Activated CD4-positive, alpha-beta T cell treated with anti-CD3 and anti-CD28 coated beads, Interleukin-2, Interleukin-4, amounts not matched to agents 100 ng/mL and 50 ng/mL, durations not matched to agents 16 hours and 8 hours (primary cell): Measurements from ENCODE around the gene CTIF.
"Not testable (repeated sequence)": the region's sequence is repeated elsewhere in the genome, so short reads cannot be mapped to it uniquely, and the experiment has no call there.

Experiments
- DNase-seq: peaks from one replicate; pipeline ENCODE4 v3.0.0-alpha.2; 2020; ENCODE audit warnings: low spot score

CTIF gene

GRCh38 chr18:48538531-48539405, at the start of gene CTIF:
CTIF (plus strand) TSS chr18:48539031; CDS start chr18:48619566, 80,535 bp downstream.
- peak; percentile 75 for DNase-seq

- no peak for DNase-seq
Observed at GRCh38 chr18:48490641-48491293, 48.1 kb upstream of the CTIF start.

- no peak for DNase-seq
Observed at GRCh38 chr18:48492880-48493279, 46.0 kb upstream of the CTIF start.

- no peak for DNase-seq
Observed at GRCh38 chr18:48493434-48494230, 45.2 kb upstream of the CTIF start.

GRCh38 chr18:48497863-48498262, 41.0 kb upstream of the CTIF start:
- no peak for DNase-seq

GRCh38 chr18:48500517-48500916, 38.3 kb upstream of the CTIF start:
- DNase-seq: no peak

- no peak for DNase-seq
Observed at GRCh38 chr18:48502906-48503305, 35.9 kb upstream of the CTIF start.

- DNase-seq: no peak
Observed at GRCh38 chr18:48504819-48505218, 34.0 kb upstream of the CTIF start.

GRCh38 chr18:48506983-48507568, 31.8 kb upstream of the CTIF start:
- DNase-seq: not testable (repeated sequence)

- not testable (repeated sequence) for DNase-seq
Observed at GRCh38 chr18:48512498-48512897, 26.3 kb upstream of the CTIF start.

- no peak for DNase-seq
Observed at GRCh38 chr18:48514786-48515185, 24.0 kb upstream of the CTIF start.

- DNase-seq: no peak
Observed at GRCh38 chr18:48517048-48517447, 21.8 kb upstream of the CTIF start.

- no peak for DNase-seq
Observed at GRCh38 chr18:48519431-48520100, 19.3 kb upstream of the CTIF start.

- no peak for DNase-seq
Observed at GRCh38 chr18:48521723-48522122, 17.1 kb upstream of the CTIF start.

GRCh38 chr18:48525671-48526070, 13.2 kb upstream of the CTIF start:
- no peak for DNase-seq

GRCh38 chr18:48527461-48527860, 11.4 kb upstream of the CTIF start:
- no peak for DNase-seq

GRCh38 chr18:48528861-48529260, 10.0 kb upstream of the CTIF start:
- no peak for DNase-seq

- no peak for DNase-seq
Observed at GRCh38 chr18:48529796-48530195, 9.0 kb upstream of the CTIF start.

GRCh38 chr18:48530399-48531081, 8.3 kb upstream of the CTIF start:
- no peak for DNase-seq

GRCh38 chr18:48531082-48531403, 7.8 kb upstream of the CTIF start:
- DNase-seq: no peak

- no peak for DNase-seq
Observed at GRCh38 chr18:48531908-48532307, 6.9 kb upstream of the CTIF start.
